ENCODE measurements around the gene PPM1M.

PPM1M gene

DNA sequence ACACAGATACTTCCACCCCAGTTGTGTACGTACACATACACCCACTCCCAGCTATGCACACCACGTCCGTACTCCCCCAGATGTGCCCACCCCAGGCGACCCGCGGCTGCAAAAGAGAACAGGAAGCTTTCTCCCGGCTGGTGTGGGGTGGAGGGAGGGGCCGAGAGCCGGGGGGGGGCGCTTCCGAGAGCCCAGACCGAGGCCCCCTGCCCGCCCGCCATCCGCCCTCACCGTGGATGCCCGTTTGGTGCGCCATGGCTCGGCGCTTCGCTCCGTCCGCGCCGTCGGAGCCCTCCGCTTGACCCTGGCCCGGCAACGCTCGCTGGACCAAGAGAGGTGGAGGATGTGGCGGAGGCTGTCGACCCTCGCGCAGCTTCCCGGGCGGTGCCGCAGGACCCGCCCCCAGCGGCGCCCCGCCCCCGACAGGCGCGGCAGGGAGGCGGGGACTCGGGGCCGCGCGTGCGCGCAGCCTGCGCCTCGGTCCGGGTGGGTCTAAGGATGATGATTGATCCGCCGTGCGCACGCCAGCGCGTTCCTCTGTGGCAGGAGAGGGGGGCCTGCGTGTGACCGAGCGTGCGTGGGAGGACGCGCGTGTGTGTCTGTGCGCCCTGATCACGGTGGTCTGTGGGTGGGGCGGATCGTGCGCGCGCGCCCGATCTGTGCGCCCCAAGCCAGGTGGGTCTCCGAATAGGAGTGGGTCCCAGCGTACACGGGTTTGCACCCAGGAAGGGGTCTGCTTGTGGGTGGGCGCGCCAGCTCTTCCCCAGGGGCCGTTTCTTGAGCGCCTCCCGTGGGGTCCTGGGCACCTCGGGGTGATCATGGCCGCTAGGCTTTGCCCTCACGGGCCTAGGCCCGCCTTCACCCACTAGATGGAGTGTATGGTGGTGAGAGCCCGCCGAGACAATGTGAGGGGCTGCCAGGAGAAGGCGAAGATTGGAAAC lies 6.5 kb upstream of the PPM1M start, which contains the start of gene TWF2:
TSS of gene TWF2 (minus strand) at position 398 of the 941 bp plus-strand sequence. CDS start at position 256, 142 bp downstream.
- H3K4me3 ChIP-seq, result peak within 1 kb of the TSS; percentile 95
- H3K36me3 ChIP-seq (replicated peaks), result no peaks in the 10 kb centered on the region
- in situ Hi-C loops (cut with MboI; ENCODE audit: low sequenced_read_pairs), result no loop called here
- H3K4me1 ChIP-seq, result peaks cover 28% of the 10 kb centered on the region
- peak; percentile 71 to 85 for DNase-seq (ENCODE audit: low spot score in 2 of 2)
- no peaks in the 10 kb centered on the region for H3K27me3 ChIP-seq (ENCODE audit: low read depth)
- no peaks in the 10 kb centered on the region for H3K9me3 ChIP-seq

DNA sequence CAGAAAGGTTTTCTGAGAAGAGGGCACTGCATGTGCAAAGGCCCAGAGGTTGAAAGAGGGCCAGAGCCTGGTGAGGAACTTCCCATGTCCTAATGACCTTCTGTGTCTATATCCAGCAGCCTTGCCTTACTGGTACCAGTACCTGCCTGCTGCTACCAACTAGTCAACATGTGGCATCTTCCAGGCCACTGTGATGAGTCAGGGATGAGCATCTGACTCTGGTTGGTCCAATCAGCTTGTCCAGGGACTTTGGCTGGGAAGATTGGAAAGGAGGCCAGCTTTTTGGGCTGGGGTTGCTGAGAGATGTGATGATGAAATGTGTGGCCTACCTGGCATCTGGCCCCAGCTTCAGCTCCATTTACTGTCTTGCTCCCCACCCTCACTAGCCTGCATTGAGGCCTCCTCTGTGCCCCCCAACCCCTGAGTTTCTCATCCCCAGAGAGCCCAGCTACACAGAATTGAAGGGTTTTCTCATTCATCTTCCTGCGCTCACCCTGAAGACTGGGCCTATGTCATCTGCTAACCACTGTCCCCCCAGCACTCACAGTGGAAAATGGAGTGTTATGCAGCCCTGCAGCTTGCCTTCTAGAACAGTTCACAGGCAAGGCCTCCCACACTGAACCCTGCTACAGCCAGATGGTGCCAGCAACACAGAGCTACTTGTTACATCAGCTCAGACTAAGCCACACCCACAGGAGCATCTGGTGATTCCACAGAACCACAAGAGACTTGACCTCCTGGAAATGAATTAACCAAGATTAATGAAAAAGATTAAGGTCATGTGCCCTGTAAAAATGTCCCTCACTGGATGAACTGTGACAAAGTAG lies 5.3 kb upstream of the PPM1M start:
- in situ Hi-C loops (cut with MboI; ENCODE audit: low sequenced_read_pairs), result no loop called here
- peak in 1 of 2 experiments; percentile 47 for DNase-seq (ENCODE audit: low spot score in 2 of 2)
- Histone ChIP-seq H3K36me3 (replicated peaks) (no peaks in the 10 kb centered on the region), H3K4me3 (peak overlapping the region; percentile 95), H3K9me3 (no peaks in the 10 kb centered on the region), H3K4me1 (peaks cover 30% of the 10 kb centered on the region), H3K27me3 (ENCODE audit: low read depth) (no peaks in the 10 kb centered on the region)

DNA sequence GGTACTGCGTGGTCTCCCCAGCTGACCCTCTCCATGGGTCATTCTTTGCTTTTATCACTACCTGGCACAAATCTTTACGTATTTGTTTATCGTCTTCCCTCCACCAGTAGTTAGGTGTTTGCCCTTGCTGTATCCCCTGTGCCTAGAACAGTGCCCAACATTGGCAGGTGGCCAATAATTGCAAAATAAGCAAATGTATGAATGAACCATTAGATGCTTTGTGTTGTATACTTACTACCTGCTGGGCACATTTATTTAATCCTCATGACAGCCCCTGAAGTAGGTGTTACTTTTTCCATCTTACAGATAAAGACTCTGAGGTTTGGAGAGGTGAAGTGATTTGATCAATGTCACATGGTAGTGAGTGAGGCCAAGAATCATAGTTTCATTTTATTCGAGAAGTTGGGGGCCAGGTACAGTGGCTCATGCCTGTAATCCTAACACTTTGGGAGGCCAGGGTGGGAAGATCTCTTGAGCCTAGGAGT lies 4.6 kb upstream of the PPM1M start:
- Histone ChIP-seq H3K36me3 (replicated peaks) (no peaks in the 10 kb centered on the region), H3K27me3 (ENCODE audit: low read depth) (no peaks in the 10 kb centered on the region), H3K9me3 (no peaks in the 10 kb centered on the region), H3K4me1 (peaks cover 32% of the 10 kb centered on the region), H3K4me3 (no peak overlapping the region)
- in situ Hi-C loops (cut with MboI; ENCODE audit: low sequenced_read_pairs), result no loop called here
- DNase-seq (ENCODE audit: low spot score in 2 of 2), result no peak

DNA sequence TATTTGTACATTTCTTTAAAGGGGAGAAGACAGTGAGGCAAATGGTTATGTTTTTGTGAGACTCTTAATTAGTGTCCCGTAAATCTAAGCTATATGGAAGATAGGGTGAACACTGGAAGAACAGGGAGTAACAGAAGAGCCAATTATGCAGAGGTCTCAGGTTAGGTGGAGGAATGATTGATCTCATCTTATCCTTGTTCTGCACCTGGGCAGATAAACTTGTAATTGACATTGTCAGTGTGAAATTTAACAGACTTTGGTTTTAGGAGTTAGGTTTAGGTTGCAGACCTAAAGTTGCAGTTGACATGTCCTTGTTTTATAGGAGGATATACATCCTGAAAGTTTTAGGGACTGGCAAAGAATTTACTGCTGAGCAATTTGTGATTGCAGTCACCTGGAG lies 3.5 kb upstream of the PPM1M start:
- DNase-seq (ENCODE audit: low spot score in 2 of 2), result no peak
- peaks cover 28% of the 10 kb centered on the region for H3K4me1 ChIP-seq
- H3K27me3 ChIP-seq (ENCODE audit: low read depth), result no peaks in the 10 kb centered on the region
- H3K9me3 ChIP-seq, result no peaks in the 10 kb centered on the region
- H3K4me3 ChIP-seq, result no peak overlapping the region
- no peaks in the 10 kb centered on the region for H3K36me3 ChIP-seq (replicated peaks)
- in situ Hi-C loops (cut with MboI; ENCODE audit: low sequenced_read_pairs), result no loop called here

DNA sequence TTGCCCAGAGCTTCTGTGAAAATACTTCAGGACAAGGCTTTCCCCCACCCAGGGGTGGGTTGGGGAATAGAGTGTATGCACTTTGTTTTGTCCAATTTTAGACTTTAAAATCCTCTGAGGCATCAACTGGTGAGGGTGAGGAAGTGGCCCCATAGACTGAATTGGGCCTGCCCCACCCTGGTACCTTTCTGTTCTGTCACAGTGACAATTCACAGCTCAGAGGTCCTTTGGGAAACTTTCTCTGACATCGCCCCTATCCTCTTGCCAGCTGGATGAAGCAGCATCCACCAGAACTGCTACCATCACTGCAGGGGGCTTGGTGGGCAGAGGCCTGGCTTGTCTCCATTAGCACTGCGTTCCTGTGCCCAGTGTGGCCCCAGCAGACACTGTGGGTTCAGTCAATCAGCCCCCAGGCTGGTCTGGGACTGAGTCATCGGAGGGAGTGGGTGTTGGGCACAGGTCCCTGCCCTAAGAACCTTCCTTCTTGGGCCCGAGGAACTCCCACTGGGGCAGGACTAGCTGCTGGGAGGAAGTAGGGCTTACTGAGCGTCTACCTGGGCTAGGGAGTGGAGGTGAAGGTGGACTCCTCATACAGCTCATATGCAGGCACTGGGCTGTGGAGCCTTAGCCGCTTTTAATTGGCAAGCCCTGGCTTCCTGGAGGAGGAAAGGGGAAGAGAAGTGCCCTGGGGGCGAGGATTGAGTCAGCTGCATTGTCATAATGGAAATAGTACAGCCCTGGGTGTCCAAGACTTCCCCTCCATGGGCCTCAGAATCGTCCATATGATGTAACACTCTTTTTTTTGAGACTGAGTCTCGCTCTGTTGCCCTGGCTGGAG lies 1.5 kb upstream of the PPM1M start:
- no peaks in the 10 kb centered on the region for H3K9me3 ChIP-seq
- peak in 1 of 2 experiments; percentile 49 for DNase-seq (ENCODE audit: low spot score in 2 of 2)
- H3K4me1 ChIP-seq, result peaks cover 14% of the 10 kb centered on the region
- H3K36me3 ChIP-seq (replicated peaks), result peaks cover 5% of the 10 kb centered on the region
- H3K4me3 ChIP-seq, result no peak overlapping the region
- in situ Hi-C loops (cut with MboI; ENCODE audit: low sequenced_read_pairs), result no loop called here
- H3K27me3 ChIP-seq (ENCODE audit: low read depth), result no peaks in the 10 kb centered on the region

DNA sequence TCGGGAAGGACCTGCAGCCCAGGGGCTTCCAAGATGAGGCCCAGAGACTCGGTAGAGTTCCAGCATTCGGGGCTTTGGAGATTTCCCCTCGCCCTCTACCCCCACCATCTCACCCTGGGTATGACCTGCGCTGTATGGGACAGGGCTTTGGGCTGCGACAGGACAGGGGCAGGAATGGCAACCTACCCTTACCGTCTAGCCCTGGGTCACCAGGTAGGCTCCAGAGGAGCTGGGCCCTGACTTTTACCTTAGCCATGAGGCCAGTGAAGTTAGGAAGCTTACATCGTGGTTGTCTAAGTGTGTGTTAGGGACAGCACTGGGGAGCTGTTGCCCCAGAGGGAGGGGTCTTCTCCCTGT lies 683 bp downstream of the PPM1M start:
- in situ Hi-C loops (cut with MboI; ENCODE audit: low sequenced_read_pairs), result no loop called here
- Histone ChIP-seq H3K9me3 (no peaks in the 10 kb centered on the region), H3K4me3 (peak overlapping the region; percentile 33), H3K36me3 (replicated peaks) (peaks cover 16% of the 10 kb centered on the region), H3K4me1 (peaks cover 4% of the 10 kb centered on the region), H3K27me3 (ENCODE audit: low read depth) (no peaks in the 10 kb centered on the region)
- no peak for DNase-seq (ENCODE audit: low spot score in 2 of 2)

DNA sequence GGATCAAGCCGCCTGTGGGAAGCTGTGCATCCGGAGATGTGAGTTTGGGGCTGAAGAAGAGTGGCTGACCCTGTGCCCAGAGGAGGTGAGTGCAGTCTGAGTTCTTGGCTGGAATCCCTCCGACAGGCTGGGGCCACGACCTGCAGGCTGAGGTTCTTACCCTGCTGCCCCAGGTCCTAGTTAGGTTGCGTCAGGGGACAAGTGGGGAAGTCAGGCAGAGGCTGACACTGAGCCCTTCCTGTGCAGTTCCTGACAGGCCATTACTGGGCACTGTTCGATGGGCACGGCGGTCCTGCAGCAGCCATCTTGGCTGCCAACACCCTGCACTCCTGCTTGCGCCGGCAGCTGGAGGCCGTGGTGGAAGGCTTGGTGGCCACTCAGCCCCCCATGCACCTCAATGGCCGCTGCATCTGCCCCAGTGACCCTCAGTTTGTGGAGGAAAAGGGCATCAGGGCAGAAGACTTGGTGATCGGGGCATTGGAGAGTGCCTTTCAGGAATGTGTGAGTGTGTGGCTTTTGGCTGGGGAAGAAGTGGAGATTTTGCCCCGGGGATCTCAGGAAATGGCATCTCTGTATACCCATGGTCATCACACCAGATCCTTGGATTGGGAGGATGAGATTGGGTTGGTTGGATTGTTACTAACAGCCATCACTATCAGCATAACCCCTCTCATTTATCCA lies 1.3 kb downstream of the PPM1M start:
- Histone ChIP-seq H3K36me3 (replicated peaks) (peaks cover 22% of the 10 kb centered on the region), H3K27me3 (ENCODE audit: low read depth) (no peaks in the 10 kb centered on the region), H3K4me1 (peaks cover 4% of the 10 kb centered on the region), H3K9me3 (no peaks in the 10 kb centered on the region), H3K4me3 (no peak overlapping the region)
- no peak for DNase-seq (ENCODE audit: low spot score in 2 of 2)
- in situ Hi-C loops (cut with MboI; ENCODE audit: low sequenced_read_pairs), result no loop called here

DNA sequence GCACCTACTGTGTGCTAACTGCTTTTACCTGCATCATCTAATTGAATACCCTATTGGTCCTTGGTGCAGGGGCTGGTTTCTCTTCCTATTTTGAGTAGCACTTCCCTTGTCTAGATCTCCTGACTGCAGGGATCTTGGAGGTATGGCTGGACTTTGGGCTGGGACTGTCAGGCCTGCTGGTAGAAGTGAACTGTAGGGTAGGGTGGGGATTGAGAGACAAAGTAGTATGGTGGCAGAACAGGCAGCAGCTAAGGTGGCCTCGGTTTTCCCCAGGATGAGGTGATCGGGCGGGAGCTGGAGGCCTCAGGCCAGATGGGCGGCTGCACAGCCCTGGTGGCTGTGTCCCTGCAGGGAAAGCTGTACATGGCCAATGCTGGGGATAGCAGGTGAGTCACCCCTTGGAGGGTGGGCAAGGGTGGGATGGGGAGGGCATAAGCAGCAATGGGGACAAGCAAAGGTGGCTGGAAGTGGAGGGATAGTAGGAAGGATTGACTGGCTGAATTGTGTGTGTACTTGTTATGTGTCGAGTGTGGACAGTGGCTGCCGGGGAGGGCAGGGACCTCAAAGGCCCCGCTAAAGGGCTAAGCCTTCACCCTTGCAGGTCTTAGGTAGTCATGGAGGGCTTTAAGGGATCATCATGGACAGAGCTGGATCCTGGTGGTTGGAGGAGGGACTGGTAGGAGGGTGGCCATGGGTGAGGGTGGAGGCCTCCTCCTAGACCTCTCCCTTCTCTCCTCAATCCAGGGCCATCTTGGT lies 2.0 kb downstream of the PPM1M start:
- no peaks in the 10 kb centered on the region for H3K27me3 ChIP-seq (ENCODE audit: low read depth)
- peaks cover 29% of the 10 kb centered on the region for H3K36me3 ChIP-seq (replicated peaks)
- in situ Hi-C loops (cut with MboI; ENCODE audit: low sequenced_read_pairs), result no loop called here
- H3K4me1 ChIP-seq, result peaks cover 4% of the 10 kb centered on the region
- DNase-seq (ENCODE audit: low spot score in 2 of 2), result no peak
- H3K4me3 ChIP-seq, result no peak overlapping the region
- H3K9me3 ChIP-seq, result no peaks in the 10 kb centered on the region

DNA sequence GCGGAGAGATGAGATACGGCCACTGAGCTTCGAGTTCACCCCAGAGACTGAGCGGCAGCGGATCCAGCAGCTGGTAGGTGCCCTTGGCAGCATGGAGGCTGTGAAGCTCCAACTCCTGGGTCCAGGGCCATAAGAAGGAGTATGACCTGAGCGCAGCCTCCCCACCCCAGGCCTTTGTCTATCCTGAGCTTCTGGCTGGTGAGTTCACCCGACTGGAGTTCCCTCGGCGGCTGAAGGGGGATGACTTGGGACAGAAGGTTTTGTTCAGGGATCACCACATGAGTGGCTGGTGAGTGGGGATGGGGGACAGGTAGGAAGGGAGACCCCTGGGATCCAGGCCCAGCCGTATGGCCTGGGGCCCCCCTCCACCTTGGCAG lies 2.6 kb downstream of the PPM1M start:
- Histone ChIP-seq H3K4me3 (no peak overlapping the region), H3K36me3 (replicated peaks) (peaks cover 34% of the 10 kb centered on the region), H3K27me3 (ENCODE audit: low read depth) (no peaks in the 10 kb centered on the region), H3K4me1 (peaks cover 4% of the 10 kb centered on the region), H3K9me3 (no peaks in the 10 kb centered on the region)
- in situ Hi-C loops (cut with MboI; ENCODE audit: low sequenced_read_pairs), result no loop called here
- no peak for DNase-seq (ENCODE audit: low spot score in 2 of 2)

DNA sequence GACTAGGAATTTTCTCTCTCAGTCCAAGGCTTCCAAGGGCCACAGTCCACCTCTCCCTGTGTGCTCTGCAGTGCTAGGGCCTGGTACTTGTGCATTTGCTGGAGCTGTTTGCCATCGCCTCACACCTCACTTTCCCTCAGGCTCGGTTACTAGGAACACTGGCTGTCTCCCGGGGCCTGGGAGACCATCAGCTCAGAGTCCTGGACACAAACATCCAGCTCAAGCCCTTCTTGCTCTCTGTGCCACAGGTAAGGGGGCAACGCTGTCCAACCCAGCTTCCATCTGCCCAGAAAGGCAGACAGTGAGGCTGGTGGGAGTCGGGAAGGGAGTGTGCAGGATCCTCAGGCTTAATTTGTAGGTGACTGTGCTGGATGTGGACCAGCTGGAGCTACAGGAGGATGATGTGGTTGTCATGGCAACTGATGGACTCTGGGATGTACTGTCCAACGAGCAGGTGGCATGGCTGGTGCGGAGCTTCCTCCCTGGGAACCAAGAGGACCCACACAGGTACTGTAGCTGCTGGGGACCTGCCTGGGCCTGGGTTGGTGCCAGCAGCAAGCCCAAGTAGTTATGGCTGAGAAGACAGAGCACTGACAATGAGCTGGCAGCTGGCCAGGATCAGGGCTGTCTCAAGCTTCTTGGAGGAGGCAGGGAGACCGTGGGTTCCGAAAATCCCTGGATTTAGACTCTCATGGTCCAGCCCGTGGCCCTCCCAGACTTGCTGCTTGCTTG lies 3.4 kb downstream of the PPM1M start:
- H3K9me3 ChIP-seq, result no peaks in the 10 kb centered on the region
- peaks cover 4% of the 10 kb centered on the region for H3K4me1 ChIP-seq
- no peaks in the 10 kb centered on the region for H3K27me3 ChIP-seq (ENCODE audit: low read depth)
- peak in 1 of 2 experiments; percentile 34 for DNase-seq (ENCODE audit: low spot score in 2 of 2)
- H3K4me3 ChIP-seq, result no peak overlapping the region
- peaks cover 42% of the 10 kb centered on the region for H3K36me3 ChIP-seq (replicated peaks)
- in situ Hi-C loops (cut with MboI; ENCODE audit: low sequenced_read_pairs), result no loop called here

DNA sequence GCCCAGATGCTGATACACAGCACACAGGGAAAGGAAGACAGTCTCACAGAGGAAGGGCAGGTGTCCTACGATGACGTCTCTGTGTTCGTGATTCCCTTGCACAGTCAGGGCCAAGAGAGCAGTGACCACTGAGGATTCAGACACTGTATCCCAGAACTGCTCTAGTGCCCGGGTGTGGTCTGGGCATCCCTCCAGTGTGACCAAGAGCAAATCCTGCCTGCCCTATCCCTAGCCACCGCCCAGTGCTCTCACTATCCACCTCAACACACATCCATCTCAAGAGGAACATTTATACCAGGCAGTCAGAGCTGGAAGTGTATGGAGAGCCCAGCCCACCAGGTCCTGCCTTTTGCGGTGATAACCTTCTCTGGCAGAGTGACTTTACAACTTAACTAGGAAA lies 4.1 kb downstream of the PPM1M start:
- H3K4me3 ChIP-seq, result no peak overlapping the region
- no peaks in the 10 kb centered on the region for H3K27me3 ChIP-seq (ENCODE audit: low read depth)
- peaks cover 4% of the 10 kb centered on the region for H3K4me1 ChIP-seq
- H3K9me3 ChIP-seq, result no peaks in the 10 kb centered on the region
- DNase-seq (ENCODE audit: low spot score in 2 of 2), result no peak
- peaks cover 46% of the 10 kb centered on the region for H3K36me3 ChIP-seq (replicated peaks)
- in situ Hi-C loops (cut with MboI; ENCODE audit: low sequenced_read_pairs), result loop anchor here (25.0 kb wide), 1 partner anchor 438 kb away; the partner anchor contains the start of genes GNL3 and PBRM1

DNA sequence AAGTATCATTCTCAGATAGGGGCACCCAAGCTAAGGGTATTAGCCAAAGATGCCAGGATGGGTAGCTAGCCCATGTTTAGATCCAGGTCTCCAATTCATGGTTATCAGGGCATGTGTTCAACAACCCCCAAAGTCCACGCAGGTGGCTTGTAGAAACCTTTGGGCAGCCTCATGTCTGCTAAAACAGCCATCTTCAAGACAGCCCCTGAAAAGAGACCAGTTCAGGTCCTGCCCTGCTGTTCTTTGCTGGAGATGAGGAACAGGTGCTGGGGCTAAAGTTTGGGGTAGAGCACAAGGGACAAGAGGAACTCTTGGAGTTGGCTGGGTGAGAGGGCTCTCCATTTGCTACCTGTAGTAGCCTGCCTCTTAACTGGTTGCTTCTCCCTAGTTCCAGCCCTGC lies 4.6 kb downstream of the PPM1M start:
- in situ Hi-C loops (cut with MboI; ENCODE audit: low sequenced_read_pairs), result loop anchor here (25.0 kb wide), 1 partner anchor 437 kb away; the partner anchor contains the start of genes GNL3 and PBRM1
- no peak for DNase-seq (ENCODE audit: low spot score in 2 of 2)
- H3K36me3 ChIP-seq (replicated peaks), result peaks cover 46% of the 10 kb centered on the region
- no peaks in the 10 kb centered on the region for H3K27me3 ChIP-seq (ENCODE audit: low read depth)
- no peaks in the 10 kb centered on the region for H3K9me3 ChIP-seq
- peaks cover 3% of the 10 kb centered on the region for H3K4me1 ChIP-seq
- H3K4me3 ChIP-seq, result no peak overlapping the region
